Endothelial cell of umbilical vein (primary cell): ENCODE results near the gene SLC35E2B.

Experiments
- CTCF ChIP-seq, 2 donors: IDR thresholded peaks; 1 replicate in 1 of 2; 2 replicates in 1 of 2; pipeline ENCODE4 v1.5.1; 2011; ENCODE audit warnings: low read length in 2 of 2, mild to moderate bottlenecking in 2 of 2, moderate library complexity in 2 of 2, control low read depth in 1 of 2, inconsistent platforms in 1 of 2, low read depth in 1 of 2; ENCODE audit not compliant: insufficient read depth in 1 of 2; ENCODE audit errors: extremely low read depth in 1 of 2
- FOS ChIP-seq: IDR thresholded peaks from 2 replicates; pipeline ENCODE4 v1.6.1; 2011; ENCODE audit warnings: mild to moderate bottlenecking, low read length, moderate library complexity, borderline replicate concordance; ENCODE audit not compliant: insufficient read depth
- JUN ChIP-seq: IDR thresholded peaks from 2 replicates; pipeline ENCODE4 v1.6.1; 2011; ENCODE audit warnings: borderline replicate concordance, low read depth; ENCODE audit not compliant: insufficient read length, insufficient read depth
- POLR2A ChIP-seq: IDR thresholded peaks from 2 replicates; pipeline ENCODE4 v1.6.1; 2012; ENCODE audit warnings: low read depth, mild to moderate bottlenecking, control low read depth, low read length
- TF ChIP-seq, protein P1 (sequence below): IDR thresholded peaks from 2 replicates; pipeline ENCODE4 v1.6.1; 2011; ENCODE audit not compliant: insufficient read depth, insufficient read length

- TF ChIP-seq POLR2A (no peak), CTCF (IDR thresholded peaks at IDR 0.05; ENCODE audit: extremely low read depth in 1 of 2, insufficient read depth in 1 of 2, low read depth in 1 of 2, low read length in 2 of 2) (no peak), JUN (no peak), FOS (no peak)
- TF ChIP-seq, protein P1, sequence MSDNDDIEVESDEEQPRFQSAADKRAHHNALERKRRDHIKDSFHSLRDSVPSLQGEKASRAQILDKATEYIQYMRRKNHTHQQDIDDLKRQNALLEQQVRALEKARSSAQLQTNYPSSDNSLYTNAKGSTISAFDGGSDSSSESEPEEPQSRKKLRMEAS = no peak
Measured at GRCh38 chr1:1625404-1625775, 67.2 kb downstream of the SLC35E2B start.
